Hematopoietic multipotent progenitor cell treated with erythropoietin and hydrocortisone succinate and interleukin-3 and kit ligand, for 8 days (in vitro differentiated cells): ENCODE measurements around the gene FN3K.
"Not testable (repeated sequence)": the region's sequence is repeated elsewhere in the genome, so short reads cannot be mapped to it uniquely, and the experiment has no call there.

Experiments
- DNase-seq: peaks from one replicate; pipeline ENCODE4 v3.0.0-alpha.2; 2015

FN3K gene

GRCh38 chr17:82775001-82775823 lies 39.8 kb downstream of the FN3K start:
- DNase-seq, result peak; percentile 35

GRCh38 chr17:82776454-82776853 lies 41.0 kb downstream of the FN3K start:
- no peak for DNase-seq

GRCh38 chr17:82777778-82778375 lies 42.5 kb downstream of the FN3K start:
- DNase-seq, result not testable (repeated sequence)

GRCh38 chr17:82779541-82779940 lies 44.1 kb downstream of the FN3K start:
- no peak for DNase-seq

GRCh38 chr17:82780195-82780594 lies 44.8 kb downstream of the FN3K start:
- DNase-seq, result no peak

GRCh38 chr17:82780971-82781893 lies 45.8 kb downstream of the FN3K start:
- no peak for DNase-seq

GRCh38 chr17:82781894-82782274 lies 46.5 kb downstream of the FN3K start:
- peak; percentile 75 for DNase-seq

- DNase-seq, result no peak
These were observed 47.3 kb downstream of the FN3K start for GRCh38 chr17:82782657-82783207.

GRCh38 chr17:82783498-82783897 lies 48.1 kb downstream of the FN3K start:
- no peak for DNase-seq

GRCh38 chr17:82785581-82785980 lies 50.2 kb downstream of the FN3K start:
- DNase-seq, result not testable (repeated sequence)

- DNase-seq, result no peak
These were observed 51.0 kb downstream of the FN3K start for GRCh38 chr17:82786427-82786826.

GRCh38 chr17:82787081-82787848 lies 51.9 kb downstream of the FN3K start:
- no peak for DNase-seq

- no peak for DNase-seq
These were observed 53.0 kb downstream of the FN3K start for GRCh38 chr17:82788206-82789001.

GRCh38 chr17:82789051-82789592 lies 53.7 kb downstream of the FN3K start:
- no peak for DNase-seq

GRCh38 chr17:82789806-82790205 lies 54.4 kb downstream of the FN3K start:
- no peak for DNase-seq

GRCh38 chr17:82790391-82790790 lies 55.0 kb downstream of the FN3K start:
- no peak for DNase-seq

- no peak for DNase-seq
These were observed 56.1 kb downstream of the FN3K start for GRCh38 chr17:82791532-82791931.

GRCh38 chr17:82793974-82794630 lies 58.7 kb downstream of the FN3K start:
- no peak for DNase-seq

GRCh38 chr17:82794781-82795482 lies 59.5 kb downstream of the FN3K start:
- no peak for DNase-seq

- no peak for DNase-seq
These were observed 60.2 kb downstream of the FN3K start for GRCh38 chr17:82795615-82796014.
